OCI-M2 (cell line): ENCODE data around the gene IMPA2.

Source experiments
- DNase-seq: peaks from one replicate; lab custom pipeline; 2025; ENCODE audit not compliant: unreplicated experiment; lab: John Stamatoyannopoulos, UW

Gene IMPA2

DNA sequence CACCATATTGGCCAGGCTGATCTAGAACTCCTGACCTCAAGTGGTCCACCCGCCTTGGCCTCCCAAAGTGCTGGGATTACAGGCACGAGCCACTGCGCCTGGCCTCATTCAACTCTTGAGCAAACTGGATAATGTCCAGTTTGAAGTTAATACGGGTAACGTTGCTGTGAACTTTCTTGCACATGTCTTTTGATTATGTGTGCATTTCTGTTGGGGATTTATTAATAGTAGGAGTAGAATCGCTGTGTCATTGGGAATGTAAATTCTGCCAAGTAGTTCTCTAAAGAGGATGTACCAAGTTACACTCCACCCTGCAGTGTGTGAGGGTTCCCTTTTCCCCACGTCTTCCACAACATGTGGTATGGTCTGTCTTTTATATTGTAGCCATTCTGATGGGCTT, 6.2 kb downstream of the IMPA2 start:
- DNase-seq = no peak

DNA sequence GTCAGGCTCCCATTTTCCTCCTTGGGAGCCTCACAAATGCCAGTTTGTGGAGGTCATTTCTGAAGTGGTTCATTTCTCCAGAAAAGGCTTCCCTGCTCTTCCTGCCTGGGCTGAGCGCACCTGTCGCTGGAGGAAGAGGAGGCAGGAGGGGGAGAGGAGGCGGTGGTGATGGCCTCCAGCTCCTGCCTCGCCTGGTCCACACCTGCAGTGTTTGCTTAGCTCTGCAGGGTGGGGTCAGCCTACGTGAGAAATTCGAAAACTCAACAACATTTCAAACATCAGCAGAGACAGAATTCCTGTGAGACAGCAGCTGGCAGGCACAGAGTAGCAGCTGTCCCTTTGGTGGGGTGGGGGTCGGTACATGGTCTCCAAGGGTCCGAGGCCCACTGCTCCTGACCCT, 7.9 kb downstream of the IMPA2 start:
- DNase-seq = no peak

DNA sequence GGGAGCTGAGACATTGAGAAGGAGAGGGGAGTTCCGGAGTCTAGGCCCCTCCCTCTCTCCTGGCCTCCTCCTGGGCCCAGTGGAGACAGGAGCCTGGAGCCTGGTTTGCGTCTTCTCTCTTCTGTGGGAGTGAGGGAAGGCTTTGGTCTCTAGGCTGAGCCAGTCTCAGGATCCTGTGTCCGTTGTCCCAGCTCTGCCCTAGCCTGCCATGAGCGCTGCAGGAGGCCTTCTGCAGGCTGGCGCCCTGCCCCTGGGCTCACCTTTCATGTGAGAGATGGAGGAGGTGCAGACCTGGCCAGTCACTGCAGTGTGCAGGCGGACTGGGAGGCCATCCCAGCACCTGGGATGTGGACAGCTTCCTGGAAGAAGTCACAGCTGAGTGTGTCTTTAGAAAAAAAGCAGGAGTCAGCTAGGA, 8.7 kb downstream of the IMPA2 start:
- no peak for DNase-seq

DNA sequence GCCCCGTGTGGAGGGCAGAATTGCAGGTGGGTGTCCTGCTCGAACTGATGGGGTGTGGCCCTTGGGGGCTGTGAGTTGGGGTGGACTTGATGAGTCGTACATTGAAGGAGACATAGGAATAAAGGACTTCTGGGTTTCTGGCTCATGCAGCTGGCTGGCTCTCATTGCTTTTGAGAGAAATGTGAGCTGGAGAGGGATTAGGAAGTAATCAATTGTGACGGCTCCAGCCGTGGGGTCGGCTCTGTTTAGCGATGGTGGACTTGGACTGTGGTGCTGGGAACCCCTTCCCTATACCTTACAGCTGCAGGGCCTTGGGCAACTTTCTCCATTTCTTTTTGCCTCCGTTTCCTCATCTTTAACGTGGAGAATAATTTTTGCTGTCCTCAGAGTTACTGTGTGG, 9.2 kb downstream of the IMPA2 start:
- no peak for DNase-seq

DNA sequence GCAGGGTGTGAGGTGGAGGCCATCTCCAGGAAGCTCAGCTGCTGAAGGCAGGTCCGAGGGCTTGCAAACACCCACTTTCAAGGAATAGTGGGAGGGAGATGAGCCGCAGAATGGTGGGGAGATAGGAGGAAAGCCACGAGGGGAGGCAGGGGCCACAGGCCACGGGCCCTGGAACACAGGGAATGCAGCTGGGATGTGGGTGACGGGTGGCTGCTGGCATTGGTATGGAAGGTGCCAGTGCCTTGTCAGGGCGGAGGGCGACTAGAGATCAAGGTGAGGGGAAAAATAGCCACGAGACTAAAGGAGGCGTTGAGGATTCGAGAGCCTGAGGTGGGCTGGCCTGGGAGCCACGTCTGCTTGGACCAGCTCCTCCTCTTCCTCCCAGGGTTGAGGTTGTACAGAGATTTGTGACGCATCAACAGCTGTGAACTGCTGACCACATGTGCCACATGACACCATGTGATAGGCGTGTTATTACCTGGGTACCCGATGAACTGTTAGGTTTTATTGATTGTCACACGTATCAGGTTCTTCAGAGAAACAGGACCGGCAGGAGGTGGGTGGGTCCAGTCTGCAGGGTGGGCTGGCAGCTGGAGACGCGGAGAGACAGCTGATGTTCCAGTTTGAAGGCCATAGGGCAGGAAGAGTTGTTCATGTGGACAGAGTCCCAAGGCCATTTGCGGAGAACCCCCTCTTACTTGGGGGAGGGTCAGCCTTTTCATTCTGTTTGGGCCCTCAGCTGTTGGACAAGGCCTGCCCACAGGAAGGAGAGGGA, 9.9 kb downstream of the IMPA2 start:
- no peak for DNase-seq

DNA sequence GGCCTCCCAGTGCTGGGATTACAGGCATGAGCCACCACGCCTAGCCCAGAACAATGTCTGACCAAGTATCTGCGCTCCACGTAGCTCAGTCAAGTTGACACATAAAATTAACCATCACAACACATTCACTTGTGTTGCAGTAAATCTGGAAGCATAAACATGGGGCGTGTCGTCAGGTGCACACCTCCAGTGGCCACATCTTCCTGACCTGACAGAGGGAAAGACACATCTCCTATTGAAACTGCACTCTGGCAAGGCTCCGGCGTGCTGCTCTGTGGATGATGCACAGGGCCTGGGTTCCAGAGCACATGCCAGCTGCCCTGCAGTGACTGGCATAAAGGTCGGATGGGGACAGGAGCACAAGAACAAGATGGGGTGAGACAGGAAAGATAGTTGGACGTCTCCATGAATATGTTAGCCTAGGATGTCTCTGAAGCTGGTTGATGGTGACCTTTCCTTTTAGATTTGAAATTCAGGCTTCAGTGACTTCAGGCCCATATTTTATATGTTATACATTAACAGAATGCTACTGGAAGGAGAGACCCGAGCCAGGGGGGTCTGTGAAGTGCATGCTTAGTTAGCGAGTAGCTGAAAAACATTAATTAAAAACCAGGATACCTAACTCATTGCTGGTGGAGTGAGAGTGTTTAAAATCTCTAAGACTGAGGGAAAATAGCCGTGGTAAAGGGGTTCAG, 10.9 kb downstream of the IMPA2 start:
- no peak for DNase-seq

DNA sequence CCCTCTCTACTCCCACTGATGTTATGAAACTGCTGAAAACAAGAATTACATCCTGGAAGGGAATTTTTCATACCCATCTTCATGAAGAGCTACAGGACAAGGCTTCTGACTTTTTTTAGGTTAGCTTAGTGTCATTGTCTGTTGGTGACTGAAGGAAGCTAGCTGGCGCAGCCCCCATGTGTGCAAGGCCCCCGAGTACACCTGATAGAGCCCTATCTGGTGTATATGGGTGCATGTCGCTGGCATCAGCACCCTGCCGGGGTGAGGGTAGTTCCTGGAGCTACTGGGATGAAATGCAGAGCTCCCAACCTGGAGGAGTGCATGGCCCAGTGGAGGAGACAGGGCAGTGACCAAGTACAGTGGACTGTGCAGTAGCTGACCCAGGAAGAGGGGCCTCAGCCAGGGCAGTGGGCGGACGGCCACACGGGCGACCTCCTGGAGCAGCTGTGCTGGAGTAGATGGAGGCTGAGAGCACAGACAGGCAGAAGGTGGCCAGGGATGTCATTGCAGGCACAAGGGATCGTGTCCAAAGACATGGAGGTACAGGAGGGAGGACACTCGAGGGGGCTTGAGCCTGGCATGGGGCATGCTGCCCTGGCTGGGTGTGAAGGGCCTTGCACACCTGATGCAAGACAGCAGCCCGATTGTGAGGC, 12.1 kb downstream of the IMPA2 start:
- no peak for DNase-seq

DNA sequence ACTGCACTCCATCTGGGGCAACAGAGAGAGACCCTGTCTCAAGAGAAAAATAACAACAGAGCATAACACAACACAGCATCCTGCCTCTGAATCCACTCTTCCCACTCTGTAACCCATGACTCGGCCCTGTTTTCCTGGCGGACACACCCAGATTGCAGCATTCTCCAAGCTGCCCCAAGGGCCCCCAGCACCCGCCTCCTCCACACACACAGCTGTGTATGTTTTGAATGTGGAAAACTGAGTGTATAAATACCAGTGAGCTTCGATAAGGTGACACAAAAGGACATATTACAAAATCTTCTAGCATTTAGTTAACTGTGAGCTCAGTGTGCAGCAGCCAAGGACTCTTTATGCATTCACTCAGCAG, 13.0 kb downstream of the IMPA2 start:
- no peak for DNase-seq

DNA sequence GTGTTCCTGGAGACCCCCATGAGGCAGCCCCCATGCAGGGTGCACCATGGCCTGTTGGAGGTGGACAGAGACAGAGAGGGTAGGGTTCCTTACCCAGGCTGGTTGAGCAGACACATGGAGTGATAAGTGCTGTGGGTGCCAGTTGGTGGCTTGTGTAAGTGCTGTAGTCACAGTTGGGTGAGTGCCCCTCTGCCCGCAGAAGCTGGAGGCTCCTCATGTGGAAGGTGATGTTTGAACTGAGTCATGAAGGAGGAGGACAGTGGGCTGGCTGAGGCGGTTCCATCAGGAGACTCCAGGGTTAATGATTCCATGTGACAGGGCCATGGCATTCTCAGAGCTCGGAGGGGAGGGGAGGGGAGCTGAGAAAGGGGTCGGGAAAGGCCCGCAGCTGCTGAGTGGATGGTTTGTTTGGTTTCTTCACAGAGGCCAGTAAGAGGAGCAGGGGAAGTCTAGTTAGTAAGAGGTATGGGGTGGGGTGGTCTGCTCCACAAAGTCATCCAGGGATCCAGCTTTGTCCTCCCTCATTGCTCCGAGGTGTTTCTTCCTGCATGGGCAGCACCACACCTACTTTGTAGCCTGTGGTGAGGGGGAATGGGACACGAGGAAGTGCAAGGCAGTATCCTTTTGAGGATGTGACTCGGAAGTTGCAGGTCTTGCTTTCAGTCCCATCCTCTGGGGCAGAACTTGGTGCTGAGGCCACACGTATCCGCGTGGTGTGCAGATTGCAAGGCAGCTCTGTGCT, 13.6 kb downstream of the IMPA2 start:
- DNase-seq = no peak

DNA sequence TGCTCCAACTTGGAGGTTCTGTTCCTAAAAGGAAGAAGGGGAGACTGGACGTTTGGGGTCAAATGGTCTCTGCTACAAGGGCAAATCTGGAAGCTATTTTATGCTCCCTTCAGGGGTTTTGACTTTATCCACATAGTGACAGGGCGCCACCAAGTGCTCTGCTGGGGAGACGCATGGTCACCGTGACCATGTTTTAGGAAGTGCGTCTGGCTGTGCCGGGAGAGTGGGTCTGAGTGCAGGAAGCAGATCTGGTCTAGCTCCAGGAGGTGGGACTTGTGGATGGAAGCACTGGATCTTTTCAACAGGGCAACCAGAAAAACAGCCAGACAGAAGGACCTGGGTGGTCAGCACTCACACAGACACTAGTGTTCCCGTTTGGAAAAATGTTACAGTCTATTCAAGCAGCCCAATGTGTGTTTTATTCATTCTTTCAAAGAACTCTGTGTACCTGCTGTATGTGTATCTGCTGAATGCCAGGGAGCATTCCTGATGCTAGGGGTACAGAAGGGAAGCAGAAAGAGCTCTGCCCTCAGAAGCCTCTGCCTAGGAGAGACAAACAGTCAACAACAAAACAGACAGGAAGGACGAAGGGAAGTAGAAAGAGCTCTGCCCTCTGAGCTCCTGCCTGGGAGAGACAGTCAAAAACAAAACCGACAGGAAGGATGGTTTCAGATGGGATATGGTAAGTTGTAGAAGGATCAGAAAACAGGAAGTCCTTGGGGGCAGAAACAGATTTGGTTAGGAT, 14.3 kb downstream of the IMPA2 start:
- DNase-seq = peak; percentile 1

DNA sequence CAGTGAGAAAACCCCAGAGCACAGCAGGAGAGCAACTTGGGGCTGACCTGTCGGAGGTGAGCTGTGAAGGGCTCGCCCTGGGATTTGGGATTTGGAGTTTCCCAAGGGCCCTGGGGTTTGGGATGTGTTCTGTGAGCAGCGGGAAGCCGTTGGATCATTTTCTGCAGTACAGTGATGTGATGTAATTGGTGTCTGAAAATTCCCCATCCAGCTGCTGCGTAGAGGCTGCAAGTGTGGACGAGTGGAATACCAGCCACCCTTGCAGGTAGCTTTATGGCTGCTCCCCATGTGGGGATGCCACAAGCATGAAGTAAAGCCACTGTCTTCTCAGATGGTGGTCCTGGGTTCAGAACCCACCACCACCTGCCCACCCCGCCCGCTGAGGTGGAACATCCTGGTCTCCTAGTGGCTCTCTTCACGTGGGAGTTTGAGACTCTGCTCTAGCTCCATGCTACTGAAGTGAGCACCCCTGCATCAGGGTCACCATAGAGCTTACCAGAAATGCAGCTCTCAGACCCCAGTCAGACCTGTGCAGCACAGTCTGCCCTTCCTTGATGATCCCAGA, 15.0 kb downstream of the IMPA2 start:
- no peak for DNase-seq

DNA sequence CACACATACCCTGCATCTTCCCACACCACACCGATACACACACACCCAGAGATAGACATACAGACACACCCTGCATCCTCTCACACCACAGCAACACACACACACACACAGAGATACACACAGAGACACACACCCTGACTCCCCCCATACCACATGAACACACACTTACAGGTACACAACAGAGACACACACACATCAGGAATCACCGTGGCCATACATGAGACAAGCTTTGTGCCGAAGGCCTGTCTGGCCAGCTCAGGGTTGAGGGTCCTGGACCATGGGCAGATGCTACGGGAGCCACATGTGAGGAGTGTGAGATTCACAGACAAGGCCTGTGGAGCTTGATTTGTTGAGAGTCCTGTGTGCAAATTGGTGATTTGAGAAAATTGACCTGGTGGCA, 15.6 kb downstream of the IMPA2 start:
- no peak for DNase-seq

DNA sequence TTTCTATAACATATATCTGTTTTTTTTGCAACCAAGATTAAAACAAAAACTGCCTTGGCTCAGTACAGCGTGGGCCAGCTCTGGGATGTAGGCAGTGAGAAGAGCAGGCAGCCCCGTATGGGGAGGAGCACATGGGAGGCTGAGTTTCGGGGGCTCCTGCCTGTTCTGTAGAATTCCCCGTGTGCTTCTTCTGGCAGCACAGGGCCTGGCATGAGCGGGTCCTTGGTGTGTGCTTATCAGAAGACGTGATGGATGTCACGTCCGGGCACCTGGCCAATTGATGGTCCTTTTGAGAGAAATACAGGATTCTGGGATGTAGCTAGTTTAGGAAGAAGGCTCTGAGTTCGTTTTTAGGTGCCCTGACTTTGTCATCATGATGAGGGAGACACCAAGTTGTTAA, 16.2 kb downstream of the IMPA2 start:
- no peak for DNase-seq

DNA sequence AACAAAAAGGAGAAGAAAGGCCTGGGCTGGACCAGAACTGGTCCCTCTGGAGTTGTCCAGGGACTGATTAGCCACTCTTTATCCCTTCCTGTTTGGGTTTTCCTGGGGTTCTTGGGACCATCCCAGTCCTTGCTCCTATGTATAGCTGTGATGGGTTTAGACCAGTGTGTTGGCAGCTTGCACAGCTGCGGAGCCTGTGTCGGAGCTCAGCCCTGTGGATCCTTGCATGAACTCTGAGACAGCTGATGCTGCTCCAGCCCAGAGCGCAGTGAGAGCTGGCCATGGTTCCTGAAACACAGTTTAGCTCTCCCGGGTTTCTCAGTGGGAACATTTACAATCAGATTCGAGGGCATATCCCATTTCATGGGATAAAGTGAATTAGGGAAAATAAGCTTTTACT, 16.9 kb downstream of the IMPA2 start:
- DNase-seq = no peak

DNA sequence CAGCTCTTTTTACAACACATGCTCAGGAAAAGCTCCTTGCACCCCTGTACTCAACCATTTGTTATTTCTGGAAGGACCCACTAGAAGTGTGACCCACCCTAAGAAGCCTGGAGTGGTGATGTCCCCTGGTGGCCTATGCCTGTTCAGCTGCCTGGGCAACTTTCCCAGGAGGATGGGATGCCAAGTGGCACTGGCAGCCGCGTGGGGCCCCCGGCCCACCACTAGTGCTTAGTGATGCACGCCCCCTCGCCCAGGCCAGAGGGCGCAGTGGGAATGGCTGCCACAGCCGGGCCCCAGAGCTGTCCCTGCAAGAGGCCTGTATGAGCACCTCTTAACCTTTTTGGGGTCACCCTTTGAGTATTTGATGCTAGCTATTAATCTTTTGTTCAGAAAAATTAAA, 18.1 kb downstream of the IMPA2 start:
- no peak for DNase-seq

DNA sequence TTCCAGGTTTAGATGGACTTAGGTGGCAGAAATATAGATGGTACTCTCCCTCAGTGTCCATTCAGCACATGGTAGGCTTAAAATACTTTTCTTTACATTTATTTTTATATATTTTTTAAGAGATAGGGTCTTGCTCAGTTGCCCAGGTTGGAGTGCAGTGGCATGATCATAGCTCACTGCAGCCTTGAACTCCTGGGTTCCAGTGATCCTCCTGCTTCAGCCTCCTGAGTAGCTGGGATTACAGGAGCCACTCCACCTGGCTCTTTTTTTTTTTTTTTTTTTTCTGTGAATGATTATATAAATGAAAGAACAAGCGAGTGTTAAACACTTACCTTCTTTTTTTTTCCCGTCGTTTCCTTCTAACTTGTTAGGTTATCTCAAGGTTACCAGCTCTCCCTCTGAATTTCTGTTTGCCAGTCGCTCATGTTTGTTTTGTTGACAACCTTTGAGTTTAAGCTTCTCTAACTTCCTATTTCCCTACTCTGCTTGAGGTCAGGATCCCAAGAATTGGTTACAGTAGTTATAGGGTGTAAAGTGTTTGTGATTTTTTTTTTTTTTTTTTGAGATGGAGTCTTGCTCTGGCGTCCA, 18.9 kb downstream of the IMPA2 start:
- DNase-seq = no peak

DNA sequence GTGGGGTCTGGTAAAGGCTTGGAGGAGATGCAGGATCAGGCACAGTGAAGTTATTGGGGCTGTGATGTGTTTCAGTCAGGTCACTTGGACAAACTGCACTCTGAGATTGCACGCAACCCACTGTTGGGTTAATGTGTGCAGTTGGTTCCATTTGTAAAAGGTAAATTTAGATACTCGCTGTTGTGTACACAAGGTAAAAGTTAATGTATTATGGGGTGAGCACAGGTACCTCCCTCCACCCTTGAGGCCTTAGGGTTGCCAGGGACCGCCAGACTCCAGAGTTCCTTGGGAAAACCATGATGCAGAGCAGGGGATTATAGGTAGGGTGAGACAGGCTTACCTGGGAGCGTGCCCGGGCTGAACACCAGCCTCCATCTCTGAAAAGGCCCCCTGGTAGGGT, 20.1 kb downstream of the IMPA2 start:
- no peak for DNase-seq

DNA sequence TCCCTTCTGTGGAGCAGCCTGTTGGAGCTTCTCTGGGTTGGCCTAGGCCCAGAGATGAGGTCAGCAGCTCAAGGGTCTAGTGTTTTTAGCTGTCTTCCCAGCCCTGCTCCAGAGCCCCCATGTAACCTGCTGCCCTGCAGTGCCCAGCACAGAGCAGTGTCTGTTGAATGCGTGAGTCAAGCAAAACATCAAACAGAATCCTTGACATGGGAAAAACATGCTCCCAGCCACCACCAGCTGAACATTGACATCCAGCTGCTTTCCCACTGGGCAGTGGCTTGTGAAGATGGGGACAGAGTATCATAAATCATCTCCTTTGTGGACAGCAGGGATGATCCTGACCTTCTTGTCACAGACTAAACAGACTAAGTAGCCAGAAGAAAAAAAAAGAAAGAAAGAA, 22.6 kb downstream of the IMPA2 start:
- DNase-seq = no peak

DNA sequence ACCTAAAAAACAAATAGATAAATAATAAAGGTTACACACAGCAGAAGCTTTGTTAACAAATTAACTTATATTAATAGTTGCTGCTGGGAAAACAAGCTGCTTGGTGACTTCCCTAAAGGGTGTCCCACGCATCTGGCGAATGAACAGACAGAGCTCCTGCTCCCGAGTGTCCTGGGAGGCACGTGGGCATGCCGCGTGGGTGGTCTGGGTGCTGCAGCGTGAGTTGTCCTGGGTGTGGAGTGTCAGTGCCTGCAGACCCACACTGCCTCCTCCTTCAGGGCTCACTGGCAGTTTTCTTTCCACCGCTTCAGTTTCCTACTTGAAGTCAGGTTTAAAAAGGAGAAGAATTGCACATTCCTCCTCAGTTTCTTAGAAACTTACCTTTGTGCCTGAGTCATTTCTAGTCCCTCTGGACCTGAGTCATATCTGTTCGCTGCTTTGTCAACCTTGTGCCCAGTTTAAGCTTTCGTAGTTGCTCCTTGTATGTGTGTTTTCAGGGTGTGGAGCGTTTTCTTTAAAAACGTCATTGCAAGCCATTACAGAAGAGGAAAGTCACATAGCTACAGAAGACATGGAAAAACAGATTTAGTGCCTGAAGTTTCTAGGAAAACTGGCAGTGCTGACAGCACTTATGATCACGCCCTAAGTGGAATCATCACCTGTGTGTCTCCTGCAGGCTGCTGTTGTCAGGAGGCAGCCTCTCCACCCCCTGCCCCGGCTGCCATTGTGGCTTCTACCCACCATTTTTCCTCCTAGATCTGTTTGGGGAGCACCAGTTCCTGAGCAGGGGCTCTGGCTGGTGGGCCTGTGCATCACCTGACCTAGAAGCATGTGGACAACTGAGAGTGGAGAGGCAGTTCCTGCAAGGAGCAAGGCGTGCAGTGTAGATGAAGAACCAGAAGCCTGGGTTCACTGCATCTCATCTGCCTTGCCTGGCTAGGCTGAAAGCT, 24.5 kb downstream of the IMPA2 start:
- no peak for DNase-seq
